HG03521 (cell line): Measurements from ENCODE around the gene POTEB3.
"Not testable (repeated sequence)": the region's sequence is repeated elsewhere in the genome, so short reads cannot be mapped to it uniquely, and the experiment has no call there.

ENCODE experiments used
- ATAC-seq: cut with Tn5 transposase; IDR thresholded peaks from one replicate; pipeline ENCODE4 v1.9.1; 2021; ENCODE audit warnings: mild to moderate bottlenecking, moderate library complexity; ENCODE audit not compliant: unreplicated experiment

Gene POTEB3

DNA sequence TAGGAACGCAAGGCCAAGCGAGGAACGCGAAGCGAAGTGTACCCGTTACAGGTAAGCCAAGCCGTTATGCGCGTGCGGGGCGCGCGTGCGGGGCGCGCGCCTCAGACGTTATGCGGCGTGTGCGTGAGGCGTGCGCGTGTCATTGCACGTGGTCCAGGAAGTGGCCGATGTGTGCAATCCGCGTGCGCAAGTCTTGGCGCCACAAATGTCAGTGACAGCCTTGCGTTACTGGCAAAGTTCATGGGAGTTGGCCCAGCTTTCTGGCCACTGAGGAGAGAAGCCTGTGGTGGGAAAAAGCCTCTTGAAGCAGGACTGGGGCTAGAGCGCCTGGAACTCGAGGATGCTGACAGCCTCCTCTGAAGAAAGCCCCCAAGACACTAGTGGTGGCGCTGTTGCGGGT is at the start of gene POTEB3:
Gene POTEB3 (minus strand): TSS at position 101 of the 400 bp plus-strand sequence. CDS start 488 bp downstream, outside the sequence.
- not testable (repeated sequence) for ATAC-seq

DNA sequence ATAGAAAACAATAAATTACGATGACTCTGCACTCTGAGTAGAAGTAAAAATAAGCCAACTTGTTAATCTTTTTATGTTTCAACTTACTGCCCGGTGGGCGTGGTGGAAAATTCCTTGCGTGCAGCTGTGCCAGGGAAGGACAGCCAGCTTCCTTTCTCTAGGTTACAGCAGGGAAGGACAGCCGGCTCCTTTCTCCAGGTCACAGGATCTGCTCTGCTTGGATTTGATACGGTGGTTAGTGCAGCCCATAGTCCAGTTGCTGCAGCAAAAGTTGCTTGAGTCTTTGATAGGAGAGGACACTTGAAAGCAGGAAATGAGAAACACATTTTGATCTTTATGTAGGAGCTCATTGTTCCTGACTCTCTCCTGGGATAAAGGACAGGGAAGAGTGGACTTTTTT is 13.4 kb upstream of the POTEB3 start:
- ATAC-seq, result not testable (repeated sequence)

DNA sequence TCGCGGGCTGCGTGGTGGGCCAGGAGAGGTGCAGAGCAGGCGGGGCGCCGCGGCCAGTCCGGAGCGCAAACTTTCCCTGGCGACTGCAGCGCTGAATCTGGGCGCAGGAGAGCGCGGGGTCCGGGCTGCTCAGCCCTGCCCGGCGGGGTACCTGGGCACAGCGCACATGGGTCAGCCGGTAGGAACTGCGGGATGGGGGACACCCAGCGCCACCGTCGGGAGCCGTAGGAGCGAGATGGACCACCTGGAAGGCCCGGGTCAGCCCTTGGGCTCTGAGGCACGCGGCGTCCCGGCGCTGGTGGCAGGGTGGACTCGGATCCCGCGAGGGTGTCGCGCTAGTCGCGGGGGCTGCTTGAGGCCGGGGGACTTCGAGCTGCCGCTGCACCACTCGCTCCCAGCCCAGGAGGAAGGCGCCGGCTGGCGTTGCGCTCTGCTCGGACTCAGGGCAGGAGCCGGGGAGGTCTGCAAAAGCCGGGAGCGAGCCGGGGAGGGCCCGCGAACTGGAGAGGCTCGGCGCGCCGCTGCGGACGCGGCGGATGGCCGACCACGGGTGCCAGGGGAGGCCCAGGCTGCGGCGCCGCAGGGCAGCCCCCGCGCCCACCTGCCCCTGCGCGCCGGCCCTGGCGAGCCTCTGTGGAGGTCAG is 11.7 kb upstream of the POTEB3 start:
- not testable (repeated sequence) for ATAC-seq

DNA sequence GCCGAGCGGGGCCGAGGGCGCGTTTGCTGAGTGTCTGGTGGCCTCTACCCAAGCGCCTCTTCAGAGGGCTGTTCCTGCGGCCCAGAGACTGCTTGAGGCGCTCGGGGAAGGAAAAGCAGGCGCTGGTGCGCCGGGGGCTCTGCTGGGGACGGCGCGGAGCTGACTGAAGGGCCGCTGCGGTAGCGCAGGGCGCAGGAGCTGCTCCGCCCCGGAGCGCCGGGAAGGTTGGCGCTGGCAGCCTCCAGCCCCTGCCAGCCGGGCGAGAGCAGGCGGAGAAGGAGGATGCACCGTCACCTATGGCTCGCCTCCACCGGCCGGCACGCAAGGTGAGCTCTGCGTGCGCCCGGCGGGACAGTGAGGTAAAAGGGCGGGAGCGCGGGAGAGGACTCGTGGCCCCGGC is 11.2 kb upstream of the POTEB3 start:
- ATAC-seq, result not testable (repeated sequence)

DNA sequence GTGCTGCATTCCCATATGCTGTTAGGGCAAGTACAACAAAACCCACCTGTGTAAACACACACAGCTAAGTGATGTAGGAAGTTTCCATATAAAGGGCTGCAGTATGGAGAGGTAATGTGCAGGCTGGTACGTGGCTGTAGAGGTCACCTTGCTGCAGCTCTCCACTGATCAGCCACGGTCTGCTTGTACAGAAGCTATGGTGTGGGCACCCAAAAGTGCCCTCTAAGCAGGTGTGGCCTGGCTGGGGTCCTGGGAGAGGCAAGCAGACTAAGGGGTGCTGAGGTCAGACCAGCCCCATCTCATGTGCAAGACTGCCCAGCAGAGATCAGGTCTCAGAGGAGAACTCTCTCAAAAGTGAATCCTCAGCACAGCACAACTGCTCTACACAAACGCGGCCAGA is 32.9 kb downstream of the POTEB3 start:
- ATAC-seq, result not testable (repeated sequence)

DNA sequence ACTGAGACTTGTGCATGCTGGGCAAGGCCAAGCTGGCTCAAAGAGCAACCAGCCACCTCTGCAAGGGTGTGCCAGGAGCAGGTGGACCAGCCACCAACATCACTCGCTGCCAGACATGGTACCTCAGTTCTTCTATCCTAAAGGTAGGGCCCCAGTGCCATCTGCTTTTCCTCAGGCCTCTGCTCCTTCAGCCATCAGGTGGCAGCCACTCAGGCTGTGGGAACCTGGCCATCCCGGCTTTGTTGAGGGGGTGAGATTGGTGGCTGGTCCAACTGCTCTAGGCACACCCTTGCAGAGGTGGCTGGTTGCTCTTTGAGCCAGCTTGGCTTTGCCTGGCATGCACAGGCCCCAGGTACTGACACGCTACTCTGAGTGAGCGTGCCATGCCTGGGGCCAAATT is 38.8 kb downstream of the POTEB3 start:
- ATAC-seq, result not testable (repeated sequence)

DNA sequence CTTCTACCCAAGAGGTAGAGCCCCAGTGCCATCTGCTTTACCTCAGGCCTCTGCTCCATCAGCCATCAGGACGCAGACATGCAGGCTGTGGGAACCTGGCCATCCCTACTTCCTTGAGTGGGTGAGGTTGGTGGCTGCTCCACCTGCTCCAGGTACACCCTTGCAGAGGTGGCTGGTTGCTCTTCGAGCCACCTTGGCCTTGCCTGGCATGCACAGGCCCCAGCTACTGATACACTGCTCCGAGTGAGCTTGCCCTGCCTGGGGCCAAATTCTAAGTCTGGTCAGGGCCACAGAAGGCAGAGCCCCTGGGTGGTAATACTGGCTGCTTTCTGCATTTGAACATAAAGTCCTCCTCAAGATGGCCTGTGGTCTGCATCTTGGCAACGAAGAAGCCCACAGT is 41.2 kb downstream of the POTEB3 start:
- ATAC-seq, result not testable (repeated sequence)

DNA sequence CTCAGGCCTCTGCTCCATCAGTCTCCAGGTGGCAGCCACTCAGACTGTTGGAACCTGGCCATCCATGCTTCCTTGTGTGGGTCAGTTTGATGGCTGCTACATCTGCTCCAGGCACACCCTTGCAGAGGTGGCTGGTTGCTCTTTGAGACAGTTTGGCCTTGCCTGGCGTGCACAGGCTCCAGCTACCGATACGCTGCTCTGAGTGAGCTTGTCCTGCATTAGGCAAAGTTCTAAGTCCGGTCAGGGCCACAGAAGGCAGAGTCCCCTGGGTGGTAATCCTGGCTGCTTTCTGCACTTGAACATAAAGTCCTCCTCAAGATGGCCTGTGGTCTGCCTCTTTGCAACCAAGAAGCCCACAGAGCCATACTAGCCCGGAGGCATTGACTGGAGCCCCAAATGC is 41.8 kb downstream of the POTEB3 start:
- ATAC-seq, result not testable (repeated sequence)

DNA sequence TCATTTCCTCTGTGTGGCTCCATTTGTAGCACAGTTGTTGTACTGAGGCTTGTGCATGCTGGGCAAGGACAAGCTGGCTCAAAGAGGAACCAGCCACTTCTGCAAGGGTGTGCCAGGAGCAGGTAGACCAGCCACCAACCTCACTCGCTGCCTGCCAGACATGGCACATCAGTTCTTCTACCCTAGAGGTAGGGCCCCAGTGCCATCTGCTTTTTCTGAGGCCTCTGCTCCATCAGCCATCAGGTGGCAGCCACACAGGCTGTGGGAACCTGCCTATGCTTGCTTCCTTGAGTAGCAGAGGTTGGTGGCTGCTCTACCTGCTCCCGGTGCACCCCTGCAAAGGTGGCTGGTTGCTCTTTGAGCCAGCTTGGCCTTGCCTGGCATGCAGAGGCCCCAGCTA is 42.6 kb downstream of the POTEB3 start:
- not testable (repeated sequence) for ATAC-seq

DNA sequence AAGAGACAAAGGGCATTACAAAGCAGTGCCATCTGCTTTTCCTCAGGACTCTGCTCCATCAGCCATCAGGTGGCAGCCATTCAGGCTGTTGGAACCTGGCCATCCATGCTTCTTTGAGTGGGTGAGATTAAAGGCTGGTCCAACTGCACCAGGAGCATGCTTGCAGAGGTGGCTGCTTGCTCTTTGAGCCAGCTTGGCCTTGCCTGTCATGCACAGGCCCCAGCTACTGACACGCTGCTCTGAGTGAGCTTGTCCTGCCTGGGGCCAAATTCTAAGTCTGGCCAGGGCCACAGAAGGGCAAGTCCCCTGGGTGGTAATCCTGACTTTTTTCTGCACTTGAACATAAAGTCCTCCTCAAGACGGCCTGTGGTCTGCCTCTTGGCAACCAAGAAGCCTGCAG is 43.1 kb downstream of the POTEB3 start:
- not testable (repeated sequence) for ATAC-seq

DNA sequence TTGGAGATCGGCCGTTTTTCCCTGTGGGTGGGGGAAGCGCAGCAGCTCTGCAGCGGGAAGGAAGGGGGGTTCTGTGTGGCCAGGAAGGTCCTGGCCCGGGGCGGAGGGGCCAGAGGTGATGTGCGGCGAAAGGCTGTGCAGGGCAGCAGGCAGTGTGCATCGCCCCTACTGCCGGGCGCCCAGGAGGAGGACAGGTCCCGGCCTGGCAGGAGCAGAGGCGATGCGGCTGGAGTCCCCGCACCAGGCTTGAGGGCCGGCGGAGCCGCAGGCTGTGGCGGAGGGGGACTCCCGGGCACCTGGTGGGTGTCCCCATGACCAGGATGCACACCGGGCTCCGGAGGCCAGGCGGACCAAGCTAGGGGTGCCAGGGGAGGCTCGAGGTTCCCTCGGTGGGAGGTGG is 54.3 kb downstream of the POTEB3 start:
- ATAC-seq, result not testable (repeated sequence)

DNA sequence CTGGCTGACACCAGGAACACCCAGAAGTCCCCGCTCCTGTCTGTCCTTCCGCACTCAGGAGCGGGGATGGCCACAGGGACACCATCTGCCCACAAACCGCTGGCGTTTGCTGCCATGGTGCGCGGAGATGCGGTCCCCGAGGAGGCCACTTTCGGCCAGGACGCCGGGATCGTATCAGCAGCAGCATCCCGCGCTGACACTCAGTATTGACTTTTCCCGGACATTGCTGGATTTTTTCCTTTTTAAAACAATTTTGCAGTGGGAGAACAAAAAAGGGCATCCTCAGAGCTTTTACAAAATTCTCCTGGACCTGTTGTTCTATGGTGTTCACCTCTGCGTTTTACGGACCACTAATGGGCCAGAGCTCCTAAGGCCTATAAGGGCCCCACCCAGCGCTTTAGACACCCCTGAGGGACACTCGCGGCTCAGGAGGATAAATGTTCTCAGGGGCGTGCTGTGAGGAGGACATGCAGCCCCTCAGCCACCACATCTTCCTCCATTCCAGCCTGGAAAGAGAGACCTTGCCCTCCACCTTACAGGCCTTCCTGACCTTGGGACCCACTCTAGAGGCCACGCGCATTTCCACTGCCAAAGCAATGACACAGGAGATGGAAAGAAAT is 56.3 kb downstream of the POTEB3 start:
- ATAC-seq, result not testable (repeated sequence)

DNA sequence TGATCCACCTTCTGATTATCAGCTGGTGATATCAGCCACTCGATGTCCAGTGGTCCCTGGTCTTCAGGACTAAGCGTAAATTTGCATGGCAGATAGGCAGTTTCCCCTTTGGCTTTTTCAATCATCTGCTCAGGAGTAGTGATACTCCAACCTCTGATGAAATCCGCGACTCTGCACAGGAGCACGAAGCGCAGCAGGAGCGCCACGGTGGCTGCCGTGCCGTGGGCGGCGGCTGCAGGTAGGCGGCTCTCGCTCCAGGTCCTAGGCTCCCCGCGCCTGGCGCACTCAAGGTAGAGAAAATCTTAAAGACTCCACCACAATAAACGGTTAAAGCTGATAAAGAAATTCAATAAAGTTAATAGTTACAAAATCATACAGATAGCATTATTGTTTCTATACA is 66.6 kb downstream of the POTEB3 start:
- not testable (repeated sequence) for ATAC-seq

DNA sequence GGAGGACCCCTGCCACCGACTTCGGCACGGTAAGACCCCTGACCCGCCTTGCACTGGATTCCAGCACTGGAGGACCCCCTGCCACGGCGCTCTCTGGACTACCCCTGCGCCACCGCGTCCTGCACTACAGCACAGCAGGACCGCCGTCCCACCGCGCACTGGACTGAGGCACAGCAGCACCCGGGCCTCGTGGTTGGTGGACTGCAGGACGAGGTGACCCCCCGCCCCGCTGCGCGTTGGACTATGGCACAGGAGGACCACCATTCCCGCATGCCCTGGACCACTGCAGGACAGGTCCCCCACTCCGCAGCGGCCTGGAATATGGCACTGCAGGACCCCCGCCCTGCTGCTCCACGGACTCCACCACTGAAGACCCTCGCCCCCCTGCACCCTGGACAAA is 71.1 kb downstream of the POTEB3 start:
- ATAC-seq, result not testable (repeated sequence)

DNA sequence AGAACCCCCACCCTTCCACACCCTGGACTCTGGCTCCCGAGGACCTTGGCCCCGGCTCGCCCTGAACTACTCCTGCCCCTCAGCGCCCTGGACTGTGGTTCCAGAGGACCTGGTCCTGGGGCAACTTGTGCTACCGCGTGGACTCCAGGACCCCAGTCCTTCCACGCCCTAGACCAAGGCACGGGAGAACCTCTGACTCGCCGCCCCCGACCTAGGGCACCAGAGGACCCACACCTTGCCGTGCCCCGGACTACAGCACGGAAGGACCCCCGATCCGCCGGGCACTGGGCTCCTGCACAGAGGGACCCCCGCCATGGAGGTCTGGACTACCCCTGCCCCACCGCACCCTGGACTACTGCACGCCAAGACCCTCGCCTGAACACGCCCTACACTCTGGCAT is 71.7 kb downstream of the POTEB3 start:
- ATAC-seq, result not testable (repeated sequence)
